DND-41 (cell line): Measurements from ENCODE around the gene GJC3.
"Not testable (repeated sequence)": the region's sequence is repeated elsewhere in the genome, so short reads cannot be mapped to it uniquely, and the experiment has no call there.

Experiments used
- EZH2 ChIP-seq: IDR thresholded peaks from 3 replicates; pipeline ENCODE4 v1.6.1; 2012; ENCODE audit warnings: borderline replicate concordance, low read depth, mild to moderate bottlenecking, moderate library complexity, low read length, inconsistent platforms; ENCODE audit not compliant: severe bottlenecking
- TF ChIP-seq, protein P1 (sequence below): IDR thresholded peaks from 2 replicates; pipeline ENCODE4 v1.5.1; 2012; ENCODE audit warnings: borderline replicate concordance, low read length, moderate library complexity, mild to moderate bottlenecking; ENCODE audit not compliant: poor library complexity, severe bottlenecking; ENCODE audit errors: extremely low read depth

DNA sequence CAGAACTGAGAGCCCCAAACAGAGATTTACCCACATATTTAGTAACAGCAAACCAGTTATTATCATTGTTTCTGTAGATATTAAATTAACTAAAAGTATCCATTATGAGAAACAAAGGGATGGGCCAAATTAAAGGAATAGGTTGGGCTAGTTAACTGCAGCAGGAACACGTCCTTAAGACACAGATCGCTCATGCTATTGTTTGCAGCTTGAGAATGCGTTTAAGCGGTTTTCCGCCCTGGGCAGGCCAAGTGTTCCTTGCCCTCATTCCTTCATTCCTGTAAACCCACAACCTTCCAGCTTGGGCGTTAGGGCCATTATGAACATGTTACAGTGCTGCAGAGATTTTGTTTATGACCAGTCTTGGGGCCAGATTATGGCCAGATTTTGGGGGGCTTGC lies 21.4 kb upstream of the GJC3 start:
- TF ChIP-seq, protein P1, sequence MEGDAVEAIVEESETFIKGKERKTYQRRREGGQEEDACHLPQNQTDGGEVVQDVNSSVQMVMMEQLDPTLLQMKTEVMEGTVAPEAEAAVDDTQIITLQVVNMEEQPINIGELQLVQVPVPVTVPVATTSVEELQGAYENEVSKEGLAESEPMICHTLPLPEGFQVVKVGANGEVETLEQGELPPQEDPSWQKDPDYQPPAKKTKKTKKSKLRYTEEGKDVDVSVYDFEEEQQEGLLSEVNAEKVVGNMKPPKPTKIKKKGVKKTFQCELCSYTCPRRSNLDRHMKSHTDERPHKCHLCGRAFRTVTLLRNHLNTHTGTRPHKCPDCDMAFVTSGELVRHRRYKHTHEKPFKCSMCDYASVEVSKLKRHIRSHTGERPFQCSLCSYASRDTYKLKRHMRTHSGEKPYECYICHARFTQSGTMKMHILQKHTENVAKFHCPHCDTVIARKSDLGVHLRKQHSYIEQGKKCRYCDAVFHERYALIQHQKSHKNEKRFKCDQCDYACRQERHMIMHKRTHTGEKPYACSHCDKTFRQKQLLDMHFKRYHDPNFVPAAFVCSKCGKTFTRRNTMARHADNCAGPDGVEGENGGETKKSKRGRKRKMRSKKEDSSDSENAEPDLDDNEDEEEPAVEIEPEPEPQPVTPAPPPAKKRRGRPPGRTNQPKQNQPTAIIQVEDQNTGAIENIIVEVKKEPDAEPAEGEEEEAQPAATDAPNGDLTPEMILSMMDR, result not testable (repeated sequence)
- not testable (repeated sequence) for TF ChIP-seq EZH2
